SK-N-SH (cell line): ENCODE data around the gene CRYGD.

Experiments used
- CTCF ChIP-seq: fragments of 200-600 bp; sonication (generic); IDR thresholded peaks from 2 replicates; pipeline ENCODE4 v1.6.1; 2017; ENCODE audit warnings: antibody characterized with exemption, mild to moderate bottlenecking, moderate library complexity
- EZH2phosphoT487 ChIP-seq: fragments of 200-600 bp; sonication (generic); IDR thresholded peaks from 2 replicates; pipeline ENCODE4 v1.6.1; 2017; ENCODE audit warnings: low read depth, mixed run types, mild to moderate bottlenecking, antibody characterized with exemption, moderate library complexity, borderline replicate concordance
- FOXJ3 ChIP-seq: sonication (generic); formaldehyde crosslinking; IDR thresholded peaks from 2 replicates; pipeline ENCODE4 v1.5.1; 2020; ENCODE audit warnings: mild to moderate bottlenecking, missing genetic modification reagents
- IRF3 ChIP-seq: fragments of 150-350 bp; IDR thresholded peaks from 2 replicates; pipeline ENCODE4 v1.6.1; 2016; ENCODE audit warnings: mild to moderate bottlenecking, low read depth, low read length
- MAX ChIP-seq: IDR thresholded peaks from 2 replicates; pipeline ENCODE4 v1.4.0; 2012; ENCODE audit warnings: low read depth
- MXI1 ChIP-seq: IDR thresholded peaks from 2 replicates; pipeline ENCODE4 v1.6.1; 2012; ENCODE audit warnings: mild to moderate bottlenecking, low read depth, low read length, improper control_type of control experiment
- NRF1 ChIP-seq: IDR thresholded peaks from 2 replicates; pipeline ENCODE4 v1.6.1; 2012; ENCODE audit warnings: low read depth, mild to moderate bottlenecking, low read length
- POLR2AphosphoS5 ChIP-seq: IDR thresholded peaks from 2 replicates; pipeline ENCODE4 v1.6.1; 2012; ENCODE audit warnings: low read depth, low read length
- RAD21 ChIP-seq: IDR thresholded peaks from 2 replicates; pipeline ENCODE4 v1.6.1; 2012; ENCODE audit warnings: mild to moderate bottlenecking, low read length
- TAF1 ChIP-seq: IDR thresholded peaks from 2 replicates; pipeline ENCODE4 v1.6.1; 2012; ENCODE audit warnings: low read depth, mild to moderate bottlenecking, low read length, moderate library complexity, borderline replicate concordance
- TEAD4 ChIP-seq: IDR thresholded peaks from 2 replicates; pipeline ENCODE4 v1.4.0; 2012; ENCODE audit warnings: mild to moderate bottlenecking, borderline replicate concordance; ENCODE audit not compliant: insufficient read depth

GRCh38 chr2:208097801-208098200, 26.5 kb downstream of the CRYGD start:
- TF ChIP-seq CTCF (no peak), EZH2phosphoT487 (no peak), TAF1 (no peak), TEAD4 (no peak), MAX (no peak), NRF1 (no peak), MXI1 (no peak), POLR2AphosphoS5 (no peak), IRF3 (no peak), FOXJ3 (no peak), RAD21 (no peak)
